WTC11 (cell line): ENCODE data around the gene CUTA. TPM values are rescaled to one million over a fixed set of nuclear protein-coding genes. Genes with fewer than 3 reads are reported as not detected.
A peak's percentile ranks its signal among the peaks of the same experiment; 100 is the strongest.

ENCODE experiments used
- ATAC-seq: fragments of 200-7000 bp; cut with Tn5 transposase; 2 replicates; pipeline ENCODE4 v1.10.0; 2021; ENCODE audit warnings: mild to moderate bottlenecking, moderate library complexity
- CTCF ChIA-PET: fragments of 300-600 bp; sonication (Branson Sonifier 250); formaldehyde crosslinking; loops from one replicate; lab custom pipeline; 2021; ENCODE audit warnings: antibody characterized with exemption; lab: Charles Lee
- POLR2A ChIA-PET: fragments of 350-600 bp; sonication (Branson Sonifier 250); formaldehyde crosslinking; loops from one replicate; lab custom pipeline; 2021; ENCODE audit warnings: antibody characterized with exemption; lab: Charles Lee
- DNase-seq: peaks from one replicate; pipeline ENCODE4 v3.0.0; 2021; ENCODE audit warnings: low spot score
- H3K27ac Mint-ChIP-seq: 2 replicates; pipeline ENCODE4 v1.8.0; 2021; ENCODE audit warnings: mixed read lengths
- H3K27me3 Mint-ChIP-seq: 2 replicates; pipeline ENCODE4 v1.8.0; 2021; ENCODE audit warnings: low read depth, mild to moderate bottlenecking, moderate library complexity, mixed read lengths
- H3K36me3 Mint-ChIP-seq: 2 replicates; pipeline ENCODE4 v1.8.0; 2021; ENCODE audit warnings: mixed read lengths
- H3K4me1 Mint-ChIP-seq: 2 replicates; pipeline ENCODE4 v1.8.0; 2022; ENCODE audit warnings: mixed read lengths
- H3K4me3 Mint-ChIP-seq: 2 replicates; pipeline ENCODE4 v1.8.0; 2021; ENCODE audit warnings: mild to moderate bottlenecking, moderate library complexity, mixed read lengths
- H3K9me3 Mint-ChIP-seq: 2 replicates; pipeline ENCODE4 v1.8.0; 2021; ENCODE audit warnings: mixed read lengths
- ATF1 ChIP-seq: sonication (generic); formaldehyde crosslinking; IDR thresholded peaks from 2 replicates; pipeline ENCODE4 v1.8.1; 2023; ENCODE audit warnings: mild to moderate bottlenecking, moderate library complexity, missing genetic modification reagents
- EMX1 ChIP-seq: fragments of 250-450 bp; sonication (Bioruptor Pico); IDR thresholded peaks from 2 replicates; pipeline ENCODE4 v1.8.0; 2021; ENCODE audit warnings: mild to moderate bottlenecking
- ETV6 ChIP-seq: sonication (generic); formaldehyde crosslinking; IDR thresholded peaks from 2 replicates; pipeline ENCODE4 v1.8.1; 2022; ENCODE audit warnings: mild to moderate bottlenecking, missing genetic modification reagents
- FOXK1 ChIP-seq: sonication (generic); formaldehyde crosslinking; IDR thresholded peaks from 2 replicates; pipeline ENCODE4 v1.8.0; 2022; ENCODE audit warnings: mild to moderate bottlenecking, moderate library complexity, missing genetic modification reagents
- FOXP1 ChIP-seq: sonication (generic); formaldehyde crosslinking; IDR thresholded peaks from 2 replicates; pipeline ENCODE4 v1.8.0; 2022; ENCODE audit warnings: missing genetic modification reagents, mild to moderate bottlenecking, moderate library complexity, borderline replicate concordance
- GTF2I ChIP-seq: fragments of 250-450 bp; sonication (Bioruptor Pico); conservative IDR thresholded peaks from 2 replicates; pipeline ENCODE4 v1.4.0; 2021; ENCODE audit warnings: mild to moderate bottlenecking
- IRF2 ChIP-seq: sonication (generic); formaldehyde crosslinking; IDR thresholded peaks from 2 replicates; pipeline ENCODE4 v1.8.0; 2022; ENCODE audit warnings: low read depth, missing genetic modification reagents, borderline replicate concordance
- KAT7 ChIP-seq: sonication (generic); formaldehyde crosslinking; IDR thresholded peaks from 2 replicates; pipeline ENCODE4 v1.8.1; 2023; ENCODE audit warnings: missing genetic modification reagents, mild to moderate bottlenecking, borderline replicate concordance
- MAX ChIP-seq: sonication (generic); formaldehyde crosslinking; IDR thresholded peaks from 2 replicates; pipeline ENCODE4 v1.8.0; 2022; ENCODE audit warnings: mild to moderate bottlenecking, missing genetic modification reagents
- NFYB ChIP-seq: sonication (generic); formaldehyde crosslinking; conservative IDR thresholded peaks from 2 replicates; pipeline ENCODE4 v1.8.0; 2022; ENCODE audit warnings: low read depth, missing genetic modification reagents
- RORB ChIP-seq: fragments of 250-450 bp; sonication (Bioruptor Pico); IDR thresholded peaks from 2 replicates; pipeline ENCODE4 v1.9.0; 2021; ENCODE audit warnings: mild to moderate bottlenecking
- SMAD4 ChIP-seq: sonication (generic); formaldehyde crosslinking; IDR thresholded peaks from 2 replicates; pipeline ENCODE4 v1.8.0; 2022; ENCODE audit warnings: mild to moderate bottlenecking, missing genetic modification reagents
- TCF7 ChIP-seq: sonication (generic); formaldehyde crosslinking; IDR thresholded peaks from 2 replicates; pipeline ENCODE4 v1.8.0; 2022; ENCODE audit warnings: mild to moderate bottlenecking, low read depth, missing genetic modification reagents, moderate library complexity
- TEAD1 ChIP-seq: sonication (generic); formaldehyde crosslinking; IDR thresholded peaks from 2 replicates; pipeline ENCODE4 v1.8.0; 2022; ENCODE audit warnings: mild to moderate bottlenecking, missing genetic modification reagents
- ZNF138 ChIP-seq: sonication (generic); formaldehyde crosslinking; conservative IDR thresholded peaks from 2 replicates; pipeline ENCODE4 v1.8.1; 2022; ENCODE audit warnings: mild to moderate bottlenecking, moderate library complexity, missing genetic modification reagents
- ZNF232 ChIP-seq: sonication (generic); formaldehyde crosslinking; IDR thresholded peaks from 2 replicates; pipeline ENCODE4 v1.8.0; 2022; ENCODE audit warnings: mild to moderate bottlenecking, missing genetic modification reagents
- ZNF423 ChIP-seq: fragments of 250-450 bp; sonication (Bioruptor Pico); IDR thresholded peaks from 2 replicates; pipeline ENCODE4 v2.1.2; 2022; ENCODE audit warnings: mild to moderate bottlenecking, moderate library complexity
- total RNA-seq: library from RNA; stranded (reverse); gene quantifications from 3 replicates; pipeline ENCODE4 v1.2.3, GENCODE V29; 2021
- TF ChIP-seq, protein P1 (sequence below): fragments of 250-450 bp; sonication (Bioruptor Pico); IDR thresholded peaks from 2 replicates; pipeline ENCODE4 v1.9.0; 2021; ENCODE audit warnings: moderate library complexity, mild to moderate bottlenecking, inconsistent platforms, borderline replicate concordance
- TF ChIP-seq, protein P2 (sequence below): sonication (generic); formaldehyde crosslinking; IDR thresholded peaks from 2 replicates; pipeline ENCODE4 v1.8.1; 2022; ENCODE audit warnings: missing genetic modification reagents, borderline replicate concordance

CUTA gene
- total RNA-seq, 1 experiment from 2014 or later, result 247 TPM

GRCh38 chr6:33433544-33434191 lies 15.8 kb upstream of the CUTA start:
- Mint-ChIP-seq H3K27ac (peak overlapping the region; percentile 93), H3K36me3 (peaks cover 36% of the 10 kb centered on the region), H3K9me3 (no peaks in the 10 kb centered on the region), H3K4me1 (peaks cover 48% of the 10 kb centered on the region), H3K4me3 (peak overlapping the region; percentile 71), H3K27me3 (no peaks in the 10 kb centered on the region)
- POLR2A ChIA-PET, result interaction anchor here (0.8 to 4.1 kb wide), 3 partner anchors 21 to 162 kb away, joined by 3 to 26 read pairs (median 3); partner anchors contain the start of genes PHF1, RPS18, VPS52 and ZBTB9
- ATAC-seq, result peak; percentile 9; the same call in 1 of the 2 replicates
- TF ChIP-seq, protein P1, sequence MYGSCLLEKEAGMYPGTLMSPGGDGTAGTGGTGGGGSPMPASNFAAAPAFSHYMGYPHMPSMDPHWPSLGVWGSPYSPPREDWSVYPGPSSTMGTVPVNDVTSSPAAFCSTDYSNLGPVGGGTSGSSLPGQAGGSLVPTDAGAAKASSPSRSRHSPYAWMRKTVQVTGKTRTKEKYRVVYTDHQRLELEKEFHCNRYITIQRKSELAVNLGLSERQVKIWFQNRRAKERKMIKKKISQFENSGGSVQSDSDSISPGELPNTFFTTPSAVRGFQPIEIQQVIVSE, result no peak
- no peak for DNase-seq
- CTCF ChIA-PET, result interaction anchor here (0.5 to 1.5 kb wide), 8 partner anchors 15 to 198 kb away, joined by 3 to 7 read pairs (median 3); partner anchors contain the start of genes CUTA and ZBTB9

- ATAC-seq (peak; percentile 13; the same call in 1 of the 2 replicates), DNase-seq (no peak)
- Mint-ChIP-seq H3K4me1 (peaks cover 53% of the 10 kb centered on the region), H3K27ac (peak overlapping the region; percentile 93), H3K27me3 (no peaks in the 10 kb centered on the region), H3K4me3 (peak overlapping the region; percentile 71), H3K9me3 (no peaks in the 10 kb centered on the region), H3K36me3 (peaks cover 30% of the 10 kb centered on the region)
- CTCF ChIA-PET, result interaction anchor here (0.5 to 1.5 kb wide), 9 partner anchors 15 to 198 kb away, joined by 3 to 7 read pairs (median 3); partner anchors contain the start of genes B3GALT4, CUTA and ZBTB9
- POLR2A ChIA-PET, result interaction anchor here (0.8 to 4.1 kb wide), 3 partner anchors 21 to 161 kb away, joined by 3 to 26 read pairs (median 3); partner anchors contain the start of genes PHF1, RPS18, VPS52 and ZBTB9
- no peak for TF ChIP-seq FOXK1 (CRISPR knock-in tag)
- TF ChIP-seq NFYB (CRISPR knock-in tag), result no peak
- TF ChIP-seq EMX1 (CRISPR knock-in tag), result 0 out of 2 replicates have a peak, but pooled peaks have one; percentile 51
- no peak for TF ChIP-seq ATF1
- TF ChIP-seq GTF2I (CRISPR knock-in tag), result 0 out of 2 replicates have a peak, but pooled peaks have one; percentile 8
- TF ChIP-seq FOXP1, result no peak
Measured at GRCh38 chr6:33433001-33433543, 15.2 kb upstream of the CUTA start.

DNA sequence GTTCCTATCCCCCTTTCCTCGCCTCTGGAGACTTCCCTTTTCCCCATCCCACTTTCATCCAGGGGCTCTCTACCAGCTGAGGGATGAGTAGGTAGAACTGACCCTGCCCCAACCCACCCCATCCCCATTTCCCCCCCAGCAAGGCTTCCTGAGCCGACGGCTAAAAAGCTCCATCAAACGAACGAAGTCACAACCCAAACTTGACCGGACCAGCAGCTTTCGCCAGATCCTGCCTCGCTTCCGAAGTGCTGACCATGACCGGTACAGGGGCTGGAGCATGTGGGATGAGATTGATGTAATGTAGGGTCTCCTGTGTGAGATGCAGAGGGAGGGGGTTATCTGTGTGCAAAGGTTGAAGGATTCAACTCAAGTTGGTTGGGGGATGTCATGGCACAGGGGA lies 14.6 kb upstream of the CUTA start:
- ChIA-PET POLR2A (interaction anchor here (0.8 to 4.1 kb wide), 2 partner anchors 22 to 161 kb away, joined by 3 to 26 read pairs; partner anchors contain the start of genes RPS18, VPS52 and ZBTB9), CTCF (interaction anchor here (0.9 to 1.5 kb wide), 4 partner anchors 14 to 155 kb away, joined by 3 to 7 read pairs (median 4); partner anchors contain the start of genes B3GALT4, CUTA and ZBTB9)
- peaks cover 26% of the 10 kb centered on the region for H3K36me3 Mint-ChIP-seq

GRCh38 chr6:33431880-33432541 lies 14.1 kb upstream of the CUTA start:
- peaks cover 58% of the 10 kb centered on the region for H3K4me1 Mint-ChIP-seq
- H3K27ac Mint-ChIP-seq, result peak overlapping the region; percentile 93
- H3K36me3 Mint-ChIP-seq, result peaks cover 21% of the 10 kb centered on the region
- ChIA-PET CTCF (interaction anchor here (1.0 to 2.4 kb wide), 4 partner anchors 14 to 155 kb away, joined by 4 to 30 read pairs (median 10); partner anchors contain the start of genes B3GALT4 and CUTA), POLR2A (interaction anchor here (0.6 to 4.1 kb wide), 4 partner anchors 8 to 153 kb away, joined by 3 to 26 read pairs (median 8); partner anchors contain the start of genes PHF1 and ZBTB9)
- TF ChIP-seq ZNF423 (CRISPR knock-in tag) (peak; percentile 92), ZNF232 (0 out of 2 replicates have a peak, but pooled peaks have one; percentile 13), FOXK1 (CRISPR knock-in tag) (peak; percentile 43; the same call in 1 of the 2 replicates), IRF2 (no peak), ETV6 (peak; percentile 98), KAT7 (CRISPR knock-in tag) (no peak), ATF1 (no peak), TEAD1 (CRISPR knock-in tag) (peak; percentile 74; the same call in 1 of the 2 replicates), ZNF138 (CRISPR knock-in tag) (no peak)
- TF ChIP-seq, protein P2, sequence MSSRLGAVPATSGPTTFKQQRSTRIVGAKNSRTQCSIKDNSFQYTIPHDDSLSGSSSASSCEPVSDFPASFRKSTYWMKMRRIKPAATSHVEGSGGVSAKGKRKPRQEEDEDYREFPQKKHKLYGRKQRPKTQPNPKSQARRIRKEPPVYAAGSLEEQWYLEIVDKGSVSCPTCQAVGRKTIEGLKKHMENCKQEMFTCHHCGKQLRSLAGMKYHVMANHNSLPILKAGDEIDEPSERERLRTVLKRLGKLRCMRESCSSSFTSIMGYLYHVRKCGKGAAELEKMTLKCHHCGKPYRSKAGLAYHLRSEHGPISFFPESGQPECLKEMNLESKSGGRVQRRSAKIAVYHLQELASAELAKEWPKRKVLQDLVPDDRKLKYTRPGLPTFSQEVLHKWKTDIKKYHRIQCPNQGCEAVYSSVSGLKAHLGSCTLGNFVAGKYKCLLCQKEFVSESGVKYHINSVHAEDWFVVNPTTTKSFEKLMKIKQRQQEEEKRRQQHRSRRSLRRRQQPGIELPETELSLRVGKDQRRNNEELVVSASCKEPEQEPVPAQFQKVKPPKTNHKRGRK (CRISPR knock-in tag), result no peak
- ATAC-seq (peak; percentile 1; the same call in 1 of the 2 replicates), DNase-seq (peak; percentile 47)
- no peaks in the 10 kb centered on the region for H3K9me3 Mint-ChIP-seq
- no peaks in the 10 kb centered on the region for H3K27me3 Mint-ChIP-seq
- H3K4me3 Mint-ChIP-seq, result peak overlapping the region; percentile 71

More for the DNA sequence above, 14.6 kb upstream of the CUTA start:
- DNase-seq (no peak), ATAC-seq (no peak)
- peak overlapping the region; percentile 93 for H3K27ac Mint-ChIP-seq
- TF ChIP-seq MAX (CRISPR knock-in tag), result no peak
- no peak for TF ChIP-seq SMAD4 (CRISPR knock-in tag)
- no peak for TF ChIP-seq TCF7
- TF ChIP-seq RORB (CRISPR knock-in tag), result no peak
- no peaks in the 10 kb centered on the region for H3K9me3 Mint-ChIP-seq
- peaks cover 53% of the 10 kb centered on the region for H3K4me1 Mint-ChIP-seq
- no peaks in the 10 kb centered on the region for H3K27me3 Mint-ChIP-seq
- H3K4me3 Mint-ChIP-seq, result peak overlapping the region; percentile 71
